Sigmoid colon (tissue), 4 donors: Measurements from ENCODE around the gene AMN1.

Experiments
- EP300 ChIP-seq, 4 donors: sonication (generic); formaldehyde crosslinking; IDR thresholded peaks; one replicate each; pipeline ENCODE4 v1.6.1; 2017; ENCODE audit warnings: antibody characterized with exemption in 4 of 4
- POLR2A ChIP-seq, 2 donors: fragments of 450-650 bp; IDR thresholded peaks; one replicate each; pipeline ENCODE4 v1.6.1; 2016; ENCODE audit warnings: antibody characterized with exemption in 2 of 2, mild to moderate bottlenecking in 2 of 2, moderate library complexity in 2 of 2
- POLR2AphosphoS5 ChIP-seq, 4 donors: sonication (generic); formaldehyde crosslinking; IDR thresholded peaks; one replicate each; pipeline ENCODE4 v1.6.1; 2017; ENCODE audit warnings: antibody characterized with exemption in 4 of 4
- TF ChIP-seq, protein P1 (sequence below), 4 experiments: fragments of 450-650 bp in 3 of 4; fragments of 200-600 bp in 1 of 4; IDR thresholded peaks; one replicate each; pipeline ENCODE4 v1.5.1; 2016 to 2019; ENCODE audit warnings: antibody characterized with exemption in 4 of 4, mild to moderate bottlenecking in 3 of 4, moderate library complexity in 2 of 4

DNA sequence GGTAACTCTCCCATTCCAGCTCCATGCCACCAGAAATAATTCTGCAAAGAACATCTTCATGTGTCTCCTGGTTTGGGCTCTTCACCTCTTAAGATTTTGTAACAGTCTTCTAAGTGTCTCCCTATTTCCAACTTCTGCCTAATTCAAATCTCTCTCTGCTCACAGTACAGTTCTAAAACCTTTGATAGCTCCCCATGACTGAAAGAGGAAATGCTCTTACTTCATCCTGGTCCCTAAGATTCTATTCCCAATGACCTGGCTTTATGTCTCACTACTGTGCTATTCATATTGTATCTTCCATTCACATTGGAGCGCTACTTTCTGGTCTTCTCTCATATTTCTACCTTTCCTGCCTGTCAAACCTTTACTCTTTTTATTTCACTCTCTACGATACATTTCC, 1.6 kb downstream of the AMN1 start:
- TF ChIP-seq EP300 (IDR thresholded peaks at IDR 0.05) (no peak), POLR2A (IDR thresholded peaks at IDR 0.05) (no peak), POLR2AphosphoS5 (IDR thresholded peaks at IDR 0.05) (no peak)
- TF ChIP-seq, protein P1, sequence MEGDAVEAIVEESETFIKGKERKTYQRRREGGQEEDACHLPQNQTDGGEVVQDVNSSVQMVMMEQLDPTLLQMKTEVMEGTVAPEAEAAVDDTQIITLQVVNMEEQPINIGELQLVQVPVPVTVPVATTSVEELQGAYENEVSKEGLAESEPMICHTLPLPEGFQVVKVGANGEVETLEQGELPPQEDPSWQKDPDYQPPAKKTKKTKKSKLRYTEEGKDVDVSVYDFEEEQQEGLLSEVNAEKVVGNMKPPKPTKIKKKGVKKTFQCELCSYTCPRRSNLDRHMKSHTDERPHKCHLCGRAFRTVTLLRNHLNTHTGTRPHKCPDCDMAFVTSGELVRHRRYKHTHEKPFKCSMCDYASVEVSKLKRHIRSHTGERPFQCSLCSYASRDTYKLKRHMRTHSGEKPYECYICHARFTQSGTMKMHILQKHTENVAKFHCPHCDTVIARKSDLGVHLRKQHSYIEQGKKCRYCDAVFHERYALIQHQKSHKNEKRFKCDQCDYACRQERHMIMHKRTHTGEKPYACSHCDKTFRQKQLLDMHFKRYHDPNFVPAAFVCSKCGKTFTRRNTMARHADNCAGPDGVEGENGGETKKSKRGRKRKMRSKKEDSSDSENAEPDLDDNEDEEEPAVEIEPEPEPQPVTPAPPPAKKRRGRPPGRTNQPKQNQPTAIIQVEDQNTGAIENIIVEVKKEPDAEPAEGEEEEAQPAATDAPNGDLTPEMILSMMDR (IDR thresholded peaks at IDR 0.05), result no peak
